Measurements from ENCODE around the gene CACNG8.
"Not testable (repeated sequence)": the region's sequence is repeated elsewhere in the genome, so short reads cannot be mapped to it uniquely, and the experiment has no call there.

The CACNG8 gene

GRCh38 chr19:53994811-53995210 lies 32.1 kb downstream of the CACNG8 start:
- DNase-seq: no peak

DNA sequence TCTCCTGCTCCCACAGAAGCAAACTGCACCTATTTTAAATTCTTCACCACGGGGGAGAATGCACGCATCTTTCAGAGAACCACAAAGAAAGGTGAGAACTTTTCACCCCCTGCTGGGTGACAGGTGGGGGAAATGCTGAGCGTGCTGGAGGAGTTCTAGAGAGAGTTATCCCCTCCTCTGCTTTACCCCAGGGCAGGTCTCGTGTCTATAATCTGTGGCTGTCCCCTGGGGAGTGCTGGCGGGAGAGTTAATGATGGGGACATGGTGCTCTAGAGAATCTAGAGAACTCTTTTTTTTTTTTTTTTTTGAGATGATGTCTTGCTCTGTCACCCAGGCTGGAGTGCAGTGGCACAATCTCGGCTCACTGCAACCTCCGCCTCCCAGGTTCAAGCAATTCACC lies 35.5 kb downstream of the CACNG8 start:
- DNase-seq: no peak

GRCh38 chr19:53999694-54000093 lies 37.0 kb downstream of the CACNG8 start:
- DNase-seq: no peak

- no peak for DNase-seq
Observed at GRCh38 chr19:54001496-54001895, 38.8 kb downstream of the CACNG8 start.

- DNase-seq: no peak
Observed at GRCh38 chr19:54002495-54003315, 40.0 kb downstream of the CACNG8 start.

GRCh38 chr19:54009440-54009839 lies 46.7 kb downstream of the CACNG8 start:
- DNase-seq: no peak

- no peak for DNase-seq
Observed at GRCh38 chr19:54010474-54010873, 47.7 kb downstream of the CACNG8 start.

- no peak for DNase-seq
Observed at GRCh38 chr19:54011507-54012211, 48.9 kb downstream of the CACNG8 start.

- no peak for DNase-seq
Observed at GRCh38 chr19:54013866-54014265, 51.1 kb downstream of the CACNG8 start.

- DNase-seq: no peak
Observed at GRCh38 chr19:54014920-54015560, 52.3 kb downstream of the CACNG8 start.

DNA sequence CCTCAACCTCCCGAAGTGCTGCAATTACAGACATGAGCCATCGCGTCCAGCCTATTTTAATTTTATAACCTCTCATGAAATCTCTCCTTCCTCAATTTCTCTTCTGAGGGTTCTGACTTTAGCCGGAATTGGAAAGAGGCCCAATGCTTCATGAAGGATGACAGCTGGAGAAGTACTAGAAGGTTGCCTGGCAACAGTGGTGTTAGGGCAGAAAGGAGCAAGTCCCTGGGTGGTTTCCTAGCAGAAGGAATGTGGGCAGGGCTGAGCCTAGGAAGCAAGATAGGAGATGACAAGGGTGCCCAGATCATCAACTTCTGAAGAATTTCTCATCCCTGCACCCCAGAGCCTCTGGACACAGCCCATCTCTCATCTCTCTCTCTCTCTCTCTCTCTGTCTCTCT lies 54.5 kb downstream of the CACNG8 start:
- no peak for DNase-seq

DNA sequence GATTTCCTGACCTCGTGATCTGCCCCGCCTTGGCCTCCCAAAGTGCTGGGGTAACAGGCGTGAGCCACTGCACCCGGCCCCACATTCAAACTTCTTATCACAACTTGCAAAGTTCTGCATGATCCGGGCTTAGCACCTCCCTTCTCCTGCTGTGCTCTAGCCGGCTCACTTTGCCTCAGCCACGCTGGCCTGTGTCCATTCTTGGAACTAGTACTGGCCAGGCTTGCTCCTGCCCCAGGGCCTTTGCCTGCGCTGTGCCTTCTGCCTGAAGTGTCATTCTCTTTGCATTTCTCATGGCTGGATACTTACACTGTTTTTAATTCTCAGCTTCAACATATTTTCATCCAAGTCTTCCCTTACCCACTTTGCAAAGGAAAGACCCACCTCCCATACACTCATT lies 58.6 kb downstream of the CACNG8 start:
- no peak for DNase-seq

DNA sequence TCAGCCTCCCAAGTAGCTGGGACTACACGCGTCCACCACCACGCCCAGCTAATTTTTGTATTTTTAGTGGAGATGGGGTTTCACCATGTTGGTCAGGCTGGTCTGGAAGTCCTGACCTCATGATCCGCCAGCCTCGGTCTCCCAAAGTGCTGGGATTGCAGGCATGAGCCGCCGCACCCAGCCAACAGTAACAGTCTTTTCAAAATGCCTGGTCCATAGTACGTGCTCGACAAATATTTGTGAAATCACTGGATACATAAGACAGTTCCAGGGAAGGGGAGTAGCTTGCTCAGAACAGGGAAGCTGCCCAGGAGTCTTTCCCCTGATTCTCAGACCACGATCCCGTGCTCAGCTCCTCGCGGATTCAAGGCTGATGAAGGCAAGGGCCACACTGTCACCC lies 59.2 kb downstream of the CACNG8 start:
- DNase-seq: no peak

DNA sequence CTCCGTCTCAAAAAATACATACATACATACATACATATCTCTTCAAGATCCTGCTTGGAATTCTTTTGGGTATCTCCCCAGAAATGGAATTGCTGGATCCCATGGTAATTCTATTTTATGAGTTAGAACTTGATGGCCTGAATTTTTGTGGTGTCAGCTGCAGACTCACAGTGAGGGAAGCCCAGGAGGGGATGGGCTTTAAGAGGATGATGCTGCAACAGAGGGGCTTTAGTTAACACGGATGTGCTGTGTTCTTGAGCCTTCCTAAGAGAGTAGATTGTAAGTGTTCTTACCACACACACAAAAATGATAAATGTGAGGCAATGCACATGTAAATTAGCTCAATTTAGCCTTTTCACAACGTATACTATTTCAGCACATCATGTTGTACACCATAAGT lies 60.5 kb downstream of the CACNG8 start:
- no peak for DNase-seq

DNA sequence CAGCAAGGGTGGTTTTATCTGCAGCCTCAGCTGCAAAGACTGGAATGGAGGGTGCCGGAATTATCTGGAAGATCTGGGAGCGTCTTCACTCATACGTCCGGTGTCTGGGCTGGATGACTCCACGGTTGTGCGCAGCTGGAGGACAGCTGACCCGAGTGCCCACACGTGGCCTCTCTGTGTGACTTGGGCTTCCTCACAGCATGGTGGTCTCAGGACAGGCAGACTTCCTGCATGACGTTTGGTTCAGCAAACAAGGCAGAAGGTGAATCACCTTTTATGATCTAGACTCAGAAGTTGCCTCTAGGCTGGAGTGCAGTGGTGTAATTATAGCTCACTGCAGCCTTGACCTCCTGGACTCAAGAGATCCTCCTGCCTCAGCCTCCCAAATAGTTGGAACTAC lies 61.9 kb downstream of the CACNG8 start:
- DNase-seq: no peak

- no peak for DNase-seq
Observed at GRCh38 chr19:54026656-54027055, 63.9 kb downstream of the CACNG8 start.

GRCh38 chr19:54029301-54029700 lies 66.6 kb downstream of the CACNG8 start:
- no peak for DNase-seq

GRCh38 chr19:54029930-54030490 lies 67.3 kb downstream of the CACNG8 start:
- DNase-seq: peak; percentile 51

DNA sequence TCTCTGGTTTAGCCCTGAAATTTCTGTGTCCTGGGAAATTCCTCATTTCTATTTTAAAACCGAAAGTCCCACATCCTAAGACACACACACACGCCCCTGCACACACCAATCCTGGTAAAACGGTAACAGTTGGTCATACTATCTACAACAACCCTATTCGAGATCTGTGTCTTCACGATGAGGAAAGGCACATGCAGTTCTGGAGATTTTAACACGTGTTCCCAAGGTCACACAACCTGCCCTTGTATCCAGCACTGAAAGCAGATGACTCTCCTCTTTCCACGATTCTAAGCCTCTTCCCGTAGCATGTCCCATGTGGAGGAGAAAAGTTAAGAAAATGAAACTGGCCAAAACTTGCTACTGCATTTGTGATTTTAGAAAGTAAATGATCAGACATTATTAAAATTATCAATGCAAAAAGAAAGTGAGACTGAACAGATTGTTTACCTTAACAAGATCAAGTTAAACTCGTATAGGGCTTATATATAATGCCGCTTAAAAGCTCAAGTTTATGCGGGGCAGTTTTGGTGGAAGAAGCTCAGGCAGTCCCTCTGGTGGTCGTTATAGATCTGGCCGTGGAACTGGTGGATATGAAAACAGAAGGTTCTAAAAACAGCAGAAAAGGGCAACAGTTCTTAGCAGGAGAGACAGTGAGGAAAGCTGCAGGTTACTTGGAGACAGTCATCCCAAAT lies 68.3 kb downstream of the CACNG8 start:
- DNase-seq: no peak

DNA sequence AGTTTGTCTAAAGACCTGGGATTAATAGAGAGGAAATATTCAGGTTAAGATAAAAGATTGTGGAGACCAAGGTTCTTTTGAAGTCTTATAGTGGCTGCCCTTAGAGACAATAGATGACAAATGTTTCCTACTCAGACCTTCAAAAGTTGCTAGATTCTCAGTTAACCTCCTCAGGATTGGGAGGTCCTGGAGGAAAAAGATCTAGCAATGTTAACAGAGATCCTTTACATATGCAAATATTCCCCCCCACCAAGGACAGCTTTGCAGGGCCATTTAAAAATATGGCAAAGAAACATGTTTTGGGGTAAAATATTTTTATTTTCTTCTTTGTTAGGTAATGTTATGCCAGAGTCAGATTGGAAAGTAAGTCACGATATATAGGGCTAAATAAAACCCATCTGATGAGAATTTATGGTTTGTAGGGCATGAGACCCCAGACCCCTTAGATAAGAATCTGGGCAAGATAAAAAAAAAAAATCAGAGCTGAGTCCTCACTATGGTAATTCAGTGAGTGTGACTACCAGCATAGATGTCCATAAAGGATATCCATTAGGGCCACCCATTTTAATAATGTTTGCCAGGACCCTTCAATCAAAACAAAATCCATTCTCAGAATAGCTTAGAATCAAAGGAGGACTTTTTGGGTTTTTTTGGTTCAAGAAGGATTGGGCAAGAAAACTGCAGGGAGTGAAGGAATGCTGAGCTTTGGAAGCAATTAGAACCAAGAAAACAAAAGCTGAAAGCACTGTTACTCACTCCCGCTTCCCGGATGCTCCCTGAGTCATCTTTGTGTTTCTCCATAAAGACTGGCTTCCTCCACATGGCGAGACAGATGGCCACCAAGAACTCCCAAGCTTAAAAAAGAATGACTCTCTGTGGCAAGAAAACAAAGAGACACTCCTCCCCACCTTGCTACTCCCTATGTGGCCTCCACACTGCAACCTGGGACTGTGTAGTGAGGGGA lies 72.8 kb downstream of the CACNG8 start:
- no peak for DNase-seq

DNA sequence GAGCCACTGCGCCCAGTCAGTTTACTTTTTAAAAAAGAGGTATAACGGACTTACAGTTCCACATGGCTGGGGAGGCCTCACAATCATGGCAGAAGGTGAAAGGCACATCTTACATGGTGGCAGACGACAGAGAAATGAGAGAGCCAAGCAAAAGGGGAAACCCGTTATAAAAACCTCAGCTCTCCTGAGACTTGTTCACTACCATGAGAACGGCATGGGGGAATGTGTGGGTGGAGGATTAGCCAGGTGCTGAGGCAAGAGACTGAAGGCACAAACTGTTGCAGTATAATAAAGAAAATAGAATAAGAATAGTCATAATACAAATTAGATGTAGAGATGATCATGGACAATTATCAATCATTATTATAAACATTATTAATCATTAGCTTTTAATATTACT lies 73.8 kb downstream of the CACNG8 start:
- DNase-seq: not testable (repeated sequence)
